Tibial nerve (tissue), 3 donors: Measurements from ENCODE around the gene ARHGEF17.

Experiments
- EP300 ChIP-seq, 2 donors: sonication (generic); formaldehyde crosslinking; IDR thresholded peaks; one replicate each; pipeline ENCODE4 v1.6.1; 2017; ENCODE audit warnings: antibody characterized with exemption in 2 of 2, mild to moderate bottlenecking in 1 of 2
- POLR2A ChIP-seq, 2 donors: fragments of 450-650 bp; IDR thresholded peaks; one replicate each; pipeline ENCODE4 v1.6.1; 2017; ENCODE audit warnings: antibody characterized with exemption in 2 of 2, mild to moderate bottlenecking in 2 of 2, moderate library complexity in 2 of 2

- TF ChIP-seq EP300 (IDR thresholded peaks at IDR 0.05) (no peak), POLR2A (IDR thresholded peaks at IDR 0.05) (no peak)
Measured at GRCh38 chr11:73333640-73334383, 25.7 kb downstream of the ARHGEF17 start.
